ENCODE data around the gene PUS7L. TPM values are rescaled to one million over a fixed set of nuclear protein-coding genes. Genes with fewer than 3 reads are reported as not detected.
A peak's percentile ranks its signal among the peaks of the same experiment; 100 is the strongest.

Gene PUS7L, protein sequence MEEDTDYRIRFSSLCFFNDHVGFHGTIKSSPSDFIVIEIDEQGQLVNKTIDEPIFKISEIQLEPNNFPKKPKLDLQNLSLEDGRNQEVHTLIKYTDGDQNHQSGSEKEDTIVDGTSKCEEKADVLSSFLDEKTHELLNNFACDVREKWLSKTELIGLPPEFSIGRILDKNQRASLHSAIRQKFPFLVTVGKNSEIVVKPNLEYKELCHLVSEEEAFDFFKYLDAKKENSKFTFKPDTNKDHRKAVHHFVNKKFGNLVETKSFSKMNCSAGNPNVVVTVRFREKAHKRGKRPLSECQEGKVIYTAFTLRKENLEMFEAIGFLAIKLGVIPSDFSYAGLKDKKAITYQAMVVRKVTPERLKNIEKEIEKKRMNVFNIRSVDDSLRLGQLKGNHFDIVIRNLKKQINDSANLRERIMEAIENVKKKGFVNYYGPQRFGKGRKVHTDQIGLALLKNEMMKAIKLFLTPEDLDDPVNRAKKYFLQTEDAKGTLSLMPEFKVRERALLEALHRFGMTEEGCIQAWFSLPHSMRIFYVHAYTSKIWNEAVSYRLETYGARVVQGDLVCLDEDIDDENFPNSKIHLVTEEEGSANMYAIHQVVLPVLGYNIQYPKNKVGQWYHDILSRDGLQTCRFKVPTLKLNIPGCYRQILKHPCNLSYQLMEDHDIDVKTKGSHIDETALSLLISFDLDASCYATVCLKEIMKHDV
- 10 to 100 TPM; 26.2 to 26.7 TPM for total RNA-seq
- polyA plus RNA-seq, result 10 to 100 TPM; 29.9 to 42.9 (median 38.6) TPM
- total RNA-seq, result 38.8 to 79.3 (median 63.0) reads per million in 6 experiments

DNA sequence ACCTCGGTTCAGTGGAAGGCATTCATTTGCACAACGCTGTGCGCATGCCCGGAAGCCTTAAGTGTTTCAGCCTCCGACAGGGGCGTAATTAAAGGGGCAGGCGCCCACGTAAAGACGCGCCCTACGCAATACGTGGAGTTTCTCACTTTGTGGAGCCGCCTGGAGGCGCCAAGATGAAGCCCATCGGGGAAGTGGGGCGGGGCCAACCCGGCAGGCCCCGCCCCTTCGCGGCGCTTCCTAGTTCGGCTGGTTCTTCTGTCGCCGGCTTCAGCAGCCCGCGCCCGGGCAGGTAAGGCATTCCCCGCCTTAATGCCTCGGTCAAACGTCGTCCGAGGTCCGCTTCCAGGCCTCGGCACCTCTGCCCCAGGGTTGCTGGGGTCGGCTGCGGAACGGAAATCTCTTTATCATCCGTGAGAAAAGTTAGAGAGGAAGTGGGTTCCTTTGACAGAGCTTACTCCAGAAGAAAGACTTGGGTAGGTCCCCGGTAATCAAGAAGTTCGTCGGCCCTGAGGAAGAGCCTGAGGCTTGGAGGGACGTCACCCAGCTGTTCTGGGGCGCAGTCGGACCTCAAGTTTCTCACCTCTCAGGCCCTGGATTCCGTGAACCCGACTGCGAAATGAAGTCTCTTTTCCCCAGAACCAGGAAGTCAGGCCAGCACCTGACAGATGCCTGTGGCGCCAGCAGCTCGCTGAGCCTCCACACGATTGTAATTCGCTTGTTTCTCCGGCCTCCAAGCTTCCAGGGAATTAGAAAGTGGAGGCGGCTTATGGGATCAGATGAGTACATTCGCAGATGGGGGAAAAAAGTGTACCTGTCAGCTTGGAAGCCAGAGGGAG lies at the start of gene PUS7L, which contains the start of gene IRAK4:
Gene PUS7L, minus strand, starts transcription at position 63 of the 836 bp plus-strand sequence. CDS start 3,545 bp downstream, outside the sequence.
Gene IRAK4, plus strand, starts transcription at position 224 of the 836 bp plus-strand sequence. CDS start 9,161 bp downstream, outside the sequence.
- Mint-ChIP-seq H3K4me1 (peaks cover 34 to 88% (median 75%) of the 10 kb centered on the region in 4 donors), H3K36me3 (peaks cover 20 to 26% (median 20%) of the 10 kb centered on the region in 3 donors), H3K27ac (peak within 1 kb of the TSS; percentile 98 to 100 (median 99)), H3K9me3 (peaks cover 0 to 17% (median 0%) of the 10 kb centered on the region in 9 donors), H3K27me3 (no peaks in the 10 kb centered on the region), H3K4me3 (peak within 1 kb of the TSS; percentile 78 to 99 (median 98))
- peak; percentile 92 to 93 for ATAC-seq
- peak; percentile 88 to 97 (median 94) for DNase-seq
- POLR2A ChIA-PET, result interaction anchor here (0.7 to 2.6 kb wide), 10 partner anchors 9 to 123 kb away, joined by 3 to 46 read pairs (median 4); partner anchors contain the start of genes TMEM117 and TWF1

DNA sequence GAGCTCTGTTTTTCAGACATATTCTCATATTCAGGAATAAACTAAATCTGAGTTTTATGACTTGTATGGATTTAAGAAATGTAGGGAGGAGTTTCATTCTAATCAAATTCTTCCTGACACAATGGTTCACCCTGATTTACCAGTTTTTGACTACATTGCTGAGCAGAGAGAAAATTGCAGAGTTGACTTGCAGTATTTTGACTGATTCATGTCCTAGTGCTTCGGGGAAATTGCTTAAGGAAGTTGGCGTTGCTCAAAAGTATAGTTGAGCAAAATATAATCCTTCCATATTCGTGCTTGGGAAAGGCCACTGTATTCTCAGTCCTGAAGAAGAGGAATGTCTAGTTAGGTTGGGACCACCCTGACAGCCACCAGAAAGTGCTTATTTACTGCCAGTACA lies 48.8 kb upstream of the PUS7L start:
- peak overlapping the region; percentile 99 to 100 (median 100) for H3K27ac Mint-ChIP-seq
- ATAC-seq, result no peak
- no peaks in the 10 kb centered on the region for H3K9me3 Mint-ChIP-seq
- peak overlapping the region in 8 of 10 donors; percentile 3 to 100 (median 100) for H3K4me3 Mint-ChIP-seq
- H3K4me1 Mint-ChIP-seq, result peaks cover 9 to 56% (median 44%) of the 10 kb centered on the region in 4 donors
- POLR2A ChIA-PET, result interaction anchor here (0.8 to 4.9 kb wide), 8 partner anchors 12 to 75 kb away, joined by 3 to 82 read pairs (median 10); partner anchors contain the start of genes IRAK4, PUS7L and TMEM117
- peaks cover 0 to 10% (median 4%) of the 10 kb centered on the region in 3 donors for H3K36me3 Mint-ChIP-seq
- H3K27me3 Mint-ChIP-seq, result peaks cover 0 to 2% (median 0%) of the 10 kb centered on the region in 5 donors
- no peak for DNase-seq

DNA sequence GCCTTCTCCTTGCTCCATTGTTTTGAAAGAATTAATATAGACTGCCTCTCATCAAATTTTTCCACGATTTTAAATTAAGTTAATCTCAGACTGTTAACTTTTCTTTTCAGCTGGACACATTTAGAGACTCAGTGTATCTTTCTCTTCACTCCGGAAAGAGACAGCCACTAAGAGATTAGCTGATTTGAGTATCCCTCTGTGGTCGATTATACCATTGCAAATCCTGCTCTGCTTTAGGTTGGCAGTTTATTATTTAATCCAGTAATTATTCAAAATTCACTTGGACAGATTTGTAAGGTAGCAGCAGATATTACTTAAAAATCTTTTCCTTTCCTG lies 48.1 kb upstream of the PUS7L start:
- Mint-ChIP-seq H3K36me3 (peaks cover 0 to 17% (median 4%) of the 10 kb centered on the region in 3 donors), H3K4me1 (peaks cover 9 to 56% (median 42%) of the 10 kb centered on the region in 4 donors), H3K9me3 (no peaks in the 10 kb centered on the region), H3K27ac (peak overlapping the region; percentile 99 to 100 (median 100)), H3K27me3 (no peaks in the 10 kb centered on the region), H3K4me3 (peak overlapping the region; percentile 90 to 100 (median 100))
- ATAC-seq, result peak; percentile 7 to 8
- POLR2A ChIA-PET, result interaction anchor here (1.1 to 4.9 kb wide), 10 partner anchors 11 to 76 kb away, joined by 3 to 82 read pairs (median 8); partner anchors contain the start of genes IRAK4, PUS7L and TMEM117
- no peak for DNase-seq

DNA sequence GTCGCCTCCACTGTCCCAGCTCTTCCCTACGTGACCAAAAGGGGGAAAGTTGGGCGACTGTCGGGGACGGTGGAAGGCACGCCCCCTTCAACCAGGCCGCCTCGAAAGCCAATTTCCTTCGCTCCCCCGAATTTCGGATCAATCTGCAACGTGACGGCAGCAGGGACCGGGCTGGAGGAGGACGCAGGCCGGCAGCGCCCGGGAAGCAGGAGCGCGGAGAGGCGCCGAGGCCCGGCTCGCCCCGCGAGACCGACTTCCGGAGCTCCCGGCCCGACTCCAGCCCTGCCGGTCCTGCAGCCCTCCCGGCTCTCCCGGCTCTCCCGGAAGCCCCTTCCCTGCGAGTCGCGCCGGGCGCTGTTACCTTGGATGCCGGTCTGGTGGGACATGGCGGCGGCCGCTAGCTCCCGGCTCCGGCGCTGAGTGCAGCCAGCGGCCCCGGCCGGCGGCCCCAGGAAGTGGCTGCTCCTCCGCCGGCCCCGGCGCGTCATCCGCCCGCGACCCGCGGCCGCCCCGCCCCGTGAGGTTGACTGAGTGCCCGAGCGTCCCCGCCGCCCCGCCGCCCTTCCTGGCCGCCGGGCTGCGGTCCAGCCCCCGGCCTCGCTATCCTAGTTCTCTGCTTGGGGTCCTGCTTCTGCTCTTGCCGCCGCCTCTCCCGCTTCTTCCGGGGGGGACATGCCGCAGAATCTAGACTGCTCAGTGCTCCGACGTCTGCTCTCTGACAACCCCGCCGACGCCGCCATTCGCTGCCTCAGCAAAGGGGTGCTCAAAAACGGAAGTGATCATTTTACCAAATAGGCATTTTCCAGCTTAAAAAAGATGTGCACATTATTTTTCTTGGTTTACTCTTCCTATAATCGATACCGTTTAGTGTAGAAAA lies 47.5 kb upstream of the PUS7L start, which contains the start of gene TWF1:
Gene TWF1, minus strand, starts transcription at position 458 of the 877 bp plus-strand sequence. Its CDS starts 72 bp downstream, at position 386.
- Mint-ChIP-seq H3K4me1 (peaks cover 8 to 50% (median 38%) of the 10 kb centered on the region in 4 donors), H3K9me3 (no peaks in the 10 kb centered on the region), H3K27me3 (no peaks in the 10 kb centered on the region), H3K36me3 (peaks cover 1 to 20% (median 4%) of the 10 kb centered on the region in 3 donors), H3K27ac (peak within 1 kb of the TSS; percentile 99 to 100 (median 100)), H3K4me3 (peak within 1 kb of the TSS; percentile 90 to 100 (median 100))
- DNase-seq (peak; percentile 74 to 91 (median 84)), ATAC-seq (peak; percentile 84 to 89)
- POLR2A ChIA-PET, result interaction anchor here (0.9 to 4.9 kb wide), 16 partner anchors 11 to 76 kb away, joined by 3 to 82 read pairs (median 5); partner anchors contain the start of genes IRAK4, PUS7L and TMEM117

DNA sequence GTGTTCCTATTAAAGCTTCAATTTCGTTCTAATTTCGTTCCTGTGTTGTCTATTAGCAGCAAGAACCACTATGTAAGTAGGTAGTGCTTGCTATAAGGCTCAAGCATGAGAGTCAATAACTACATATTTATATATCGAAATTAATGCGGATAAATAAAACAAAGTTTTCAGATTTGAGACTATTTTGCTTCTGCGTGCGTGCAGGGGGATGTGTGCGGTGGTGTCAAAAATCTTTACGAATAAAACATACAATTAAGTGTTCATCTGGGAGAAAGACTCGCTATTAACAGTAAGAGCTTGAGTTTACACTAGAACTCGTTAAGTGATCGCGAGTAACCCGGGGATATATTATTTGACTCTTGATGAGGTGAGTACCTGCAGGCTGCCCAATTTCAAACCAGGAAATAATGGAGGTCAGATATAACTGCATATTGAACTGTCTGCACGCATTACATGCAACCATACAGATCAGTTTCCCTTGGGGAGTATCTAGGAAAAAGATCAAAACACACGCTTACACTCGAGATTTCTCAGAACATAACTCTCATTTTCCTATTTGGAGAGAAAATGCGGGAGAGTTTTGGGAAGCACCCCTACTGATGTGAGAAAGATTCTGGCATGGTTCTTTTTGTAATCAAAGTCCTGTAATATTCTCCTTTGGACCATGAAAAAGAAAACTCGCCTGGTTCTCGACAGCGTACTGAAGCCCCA lies 46.7 kb upstream of the PUS7L start:
- H3K9me3 Mint-ChIP-seq, result no peaks in the 10 kb centered on the region
- H3K4me3 Mint-ChIP-seq, result peak overlapping the region; percentile 89 to 100 (median 99)
- H3K27ac Mint-ChIP-seq, result peak overlapping the region; percentile 93 to 100 (median 98)
- H3K4me1 Mint-ChIP-seq, result peaks cover 8 to 47% (median 35%) of the 10 kb centered on the region in 4 donors
- DNase-seq (peak in 5 of 10 donors; percentile 5 to 29 (median 22)), ATAC-seq (peak; percentile 18 to 37)
- POLR2A ChIA-PET, result interaction anchor here (0.9 to 4.9 kb wide), 13 partner anchors 17 to 77 kb away, joined by 3 to 82 read pairs (median 7); partner anchors contain the start of genes IRAK4, PUS7L and TMEM117
- H3K27me3 Mint-ChIP-seq, result no peaks in the 10 kb centered on the region
- peaks cover 4 to 28% (median 4%) of the 10 kb centered on the region in 3 donors for H3K36me3 Mint-ChIP-seq

DNA sequence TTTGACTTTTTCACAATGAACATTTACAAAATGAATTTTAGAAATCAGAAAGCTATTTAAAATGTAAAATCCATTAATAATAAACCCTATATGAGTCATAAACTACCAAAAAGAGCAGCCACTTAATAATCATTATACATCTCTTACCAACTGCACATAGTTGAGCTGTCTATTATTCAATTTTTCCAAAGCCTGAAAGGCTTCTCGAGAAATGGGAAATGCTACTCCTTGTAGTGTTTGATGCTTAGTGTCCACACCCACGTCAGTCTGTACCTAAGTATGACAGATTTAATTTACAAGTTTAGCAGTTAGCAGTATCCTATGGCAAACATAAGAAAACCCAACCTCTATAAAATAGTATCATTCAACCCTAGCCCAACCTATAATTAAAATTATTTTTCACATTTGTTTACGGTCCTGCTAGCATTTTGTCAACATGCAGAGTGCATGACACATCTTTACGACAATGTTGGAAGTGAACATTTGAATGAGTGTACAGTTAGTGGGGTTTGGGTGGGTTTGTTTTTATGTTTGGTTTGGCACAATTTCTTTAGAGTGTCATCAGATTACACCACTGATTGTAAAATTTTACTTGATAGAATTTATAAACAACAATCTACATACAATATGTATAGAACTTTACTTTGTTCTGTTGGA lies 39.1 kb upstream of the PUS7L start:
- DNase-seq (no peak), ATAC-seq (no peak)
- Mint-ChIP-seq H3K4me3 (no peak overlapping the region), H3K27me3 (no peaks in the 10 kb centered on the region), H3K36me3 (peaks cover 0 to 72% (median 16%) of the 10 kb centered on the region in 3 donors), H3K9me3 (no peaks in the 10 kb centered on the region), H3K27ac (no peak overlapping the region), H3K4me1 (peaks cover 0 to 17% (median under 1%) of the 10 kb centered on the region in 4 donors)
- POLR2A ChIA-PET, result no interaction called here

DNA sequence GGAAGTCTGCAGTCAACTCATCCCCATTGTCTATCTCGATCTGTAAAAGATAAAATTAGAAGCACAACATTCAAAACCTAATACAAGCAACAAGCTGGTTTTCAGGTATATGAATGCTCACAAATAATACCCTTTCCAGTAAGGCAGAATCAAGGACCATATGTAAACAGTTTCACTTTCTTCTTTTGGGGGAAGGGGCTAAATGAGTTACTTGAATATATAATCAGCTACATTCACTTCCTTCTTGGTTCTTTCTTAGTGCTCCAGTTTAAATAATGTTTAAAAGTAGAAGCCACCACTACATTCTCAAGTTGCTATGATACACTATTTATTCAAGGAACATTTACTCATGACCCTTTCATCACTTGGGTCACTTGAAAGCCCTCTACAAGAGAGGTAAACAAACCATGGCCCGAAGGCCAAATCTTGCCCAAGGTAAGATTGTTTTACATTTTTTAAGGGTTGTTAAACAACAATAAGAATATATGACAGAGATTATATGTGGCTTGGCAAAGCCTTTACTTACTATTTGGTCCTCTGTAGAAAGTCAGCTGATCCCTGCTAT lies 37.2 kb upstream of the PUS7L start:
- H3K27me3 Mint-ChIP-seq, result no peaks in the 10 kb centered on the region
- no peak overlapping the region for H3K4me3 Mint-ChIP-seq
- no peak for DNase-seq
- POLR2A ChIA-PET, result no interaction called here
- H3K9me3 Mint-ChIP-seq, result no peaks in the 10 kb centered on the region
- ATAC-seq, result no peak
- peak overlapping the region in 4 of 10 donors; percentile 5 to 39 (median 16) for H3K27ac Mint-ChIP-seq
- H3K4me1 Mint-ChIP-seq, result peaks cover 0 to 10% (median 2%) of the 10 kb centered on the region in 4 donors
- peaks cover 0 to 62% (median 12%) of the 10 kb centered on the region in 3 donors for H3K36me3 Mint-ChIP-seq

DNA sequence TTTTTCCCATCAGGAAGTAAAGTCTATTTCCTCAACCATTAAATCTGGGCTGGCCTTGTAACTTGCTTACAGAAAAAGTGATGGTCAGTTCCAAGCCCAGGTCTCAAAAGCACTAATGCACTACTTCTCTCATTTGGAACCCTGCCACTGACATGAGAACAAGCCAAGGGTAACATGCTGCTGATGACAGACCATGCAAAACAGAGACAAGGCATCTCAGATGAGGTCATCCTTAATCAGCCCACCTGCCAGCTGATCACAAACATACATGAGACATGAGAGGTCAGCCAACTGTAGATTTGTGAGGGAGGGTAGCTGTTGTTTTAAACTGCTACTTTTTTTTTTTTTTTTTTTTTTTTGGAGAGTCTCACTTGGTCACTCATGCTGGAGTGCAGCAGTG lies 31.4 kb upstream of the PUS7L start:
- Mint-ChIP-seq H3K27me3 (no peaks in the 10 kb centered on the region), H3K4me3 (no peak overlapping the region), H3K9me3 (no peaks in the 10 kb centered on the region), H3K36me3 (peaks cover 0 to 49% (median 14%) of the 10 kb centered on the region in 3 donors), H3K4me1 (peaks cover 0 to 5% (median 4%) of the 10 kb centered on the region in 4 donors), H3K27ac (peak overlapping the region in 6 of 10 donors; percentile 26 to 59 (median 52))
- ATAC-seq (no peak), DNase-seq (no peak)
- POLR2A ChIA-PET, result no interaction called here

DNA sequence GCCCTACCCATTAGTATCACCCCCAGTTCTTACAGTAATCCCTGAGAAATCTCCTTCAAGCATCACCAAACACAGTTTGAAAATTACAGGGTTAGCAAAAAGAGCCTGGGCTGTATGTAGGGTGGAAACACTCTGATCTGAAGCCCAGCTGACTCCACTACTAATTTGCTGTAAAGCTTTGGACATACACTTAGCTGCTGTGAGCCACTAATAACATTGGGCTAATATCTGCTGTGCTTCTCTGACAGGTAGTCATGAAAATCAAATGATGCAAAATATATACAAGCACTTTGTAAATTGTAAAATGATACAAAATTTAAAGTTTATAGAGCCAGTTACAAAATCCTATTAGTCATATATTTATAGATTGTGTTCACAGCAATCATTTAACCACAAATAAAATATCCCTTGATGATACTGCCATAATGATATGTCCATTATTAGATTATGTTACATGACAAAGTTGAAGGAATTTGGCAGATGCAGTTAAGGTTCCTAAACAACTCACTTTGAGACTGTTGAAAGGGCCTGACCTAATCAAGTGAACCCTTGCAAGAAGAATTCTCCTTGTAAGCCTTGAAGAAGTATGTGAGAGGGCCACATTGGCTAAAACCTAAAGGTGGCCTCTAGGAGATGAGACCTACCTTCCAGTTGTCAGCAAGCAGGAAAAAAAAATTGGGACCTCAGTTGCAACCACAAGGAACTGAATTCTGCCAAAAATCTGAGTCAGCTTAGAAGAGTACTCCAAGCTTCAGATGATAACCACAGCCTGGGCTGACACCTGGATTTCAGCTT lies 28.5 kb upstream of the PUS7L start:
- ATAC-seq (no peak), DNase-seq (no peak)
- no peaks in the 10 kb centered on the region for H3K9me3 Mint-ChIP-seq
- H3K36me3 Mint-ChIP-seq, result peaks cover 3 to 55% (median 16%) of the 10 kb centered on the region in 3 donors
- H3K27ac Mint-ChIP-seq, result peak overlapping the region in 2 of 10 donors; percentile 2 to 32
- H3K4me3 Mint-ChIP-seq, result no peak overlapping the region
- no peaks in the 10 kb centered on the region for H3K27me3 Mint-ChIP-seq
- peaks cover 0 to 5% (median 3%) of the 10 kb centered on the region in 4 donors for H3K4me1 Mint-ChIP-seq
- POLR2A ChIA-PET, result interaction anchor here (2.2 kb wide), 1 partner anchor 18 kb away, joined by 9 read pairs; the partner anchor contains the start of gene TWF1

All from naive thymus-derived CD8-positive, alpha-beta T cell (primary cell).